Measurements from ENCODE around the gene ISYNA1. TPM values are rescaled to one million over a fixed set of nuclear protein-coding genes. Genes with fewer than 3 reads are reported as not detected.

The ISYNA1 gene
- total and polyA plus RNA-seq, 10 of the 15 experiments (the other 5 are each of a cell fraction or from before 2014, with no cell fraction given) = 1.9 to 37.0 (median 9.1) TPM

DNA sequence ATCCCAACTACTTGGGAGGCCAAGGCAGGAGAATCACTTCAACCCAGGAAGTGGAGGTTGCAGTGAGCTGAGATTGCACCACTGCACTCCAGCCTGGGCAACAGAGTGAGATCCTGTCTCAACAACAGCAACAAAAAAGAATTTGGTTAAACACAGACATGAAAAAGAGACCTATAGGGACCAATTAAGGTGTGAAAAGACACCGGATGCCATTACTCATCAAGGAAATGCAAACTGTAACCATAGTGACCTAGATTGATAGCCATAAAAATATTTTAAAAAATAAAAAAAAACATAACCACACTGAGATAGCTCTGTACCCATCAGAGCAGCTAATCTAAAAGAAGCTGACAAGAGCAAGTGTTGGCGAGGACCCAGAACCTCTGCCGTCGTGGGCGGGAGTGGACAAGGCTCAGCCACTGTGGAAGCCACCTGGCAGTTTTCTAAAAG is 37.1 kb upstream of the ISYNA1 start:
- Histone ChIP-seq H3K27ac (ENCODE audit: control insufficient read depth, insufficient read depth) (no peak overlapping the region), H3K27me3 (replicated peaks in 1 of 2; ENCODE audit: control insufficient read depth in 2 of 2, insufficient read depth in 2 of 2, low read length in 1 of 2) (no peaks in the 10 kb centered on the region), H3K4me2 (ENCODE audit: control insufficient read depth, insufficient read depth) (no peak overlapping the region), H4K20me1 (ENCODE audit: control insufficient read depth, insufficient read depth) (peaks cover 7% of the 10 kb centered on the region), H2AFZ (ENCODE audit: control insufficient read depth, low read depth, low read length) (no peak overlapping the region), H3K4me3 (no peak overlapping the region), H3K79me2 (ENCODE audit: control insufficient read depth, insufficient read depth, low read length) (peaks cover 47% of the 10 kb centered on the region), H3K36me3 (ENCODE audit: control insufficient read depth in 2 of 2, insufficient read depth in 2 of 2, low read length in 1 of 2) (peaks cover 8 to 17% of the 10 kb centered on the region in 2 experiments; a peak in 3 of 4 replicates), H3K4me1 (ENCODE audit: control insufficient read depth, insufficient read depth, low read length) (peaks cover 30% of the 10 kb centered on the region), H3K9me3 (replicated peaks; ENCODE audit: control insufficient read depth, insufficient read depth, low read length) (no peaks in the 10 kb centered on the region), H3K9ac (ENCODE audit: control insufficient read depth, insufficient read depth, low read length) (no peak overlapping the region)
- intact Hi-C loops (cut with micrococcal nuclease; ENCODE audit: unreplicated experiment) (loop anchor here (5.0 kb wide), 1 partner anchor 112 kb away; the partner anchor contains the start of gene REX1BD), in situ Hi-C loops (cut with MboI) (no loop called here)
- CTCF ChIA-PET = interaction anchor here (0.9 to 1.7 kb wide), 3 partner anchors 11 to 114 kb away, joined by 3 to 4 read pairs (median 4); no protein-coding TSS in a partner anchor
- RAD21 ChIA-PET (ENCODE audit: unreplicated experiment) = interaction anchor here (0.6 kb wide), 1 partner anchor 373 kb away, joined by 3 read pairs; no protein-coding TSS in a partner anchor
- TF ChIP-seq SMARCA5 (IDR thresholded peaks at IDR 0.05) (0 out of 2 replicates have a peak, but pooled peaks have one; percentile 29), RCOR1 (conservative IDR thresholded peaks at IDR 0.05; ENCODE audit: low read depth, low read length) (no peak), BMI1 (IDR thresholded peaks at IDR 0.05; ENCODE audit: borderline replicate concordance) (peak; percentile 38; the same call in 1 of the 2 replicates)
- TF ChIP-seq, protein P1, sequence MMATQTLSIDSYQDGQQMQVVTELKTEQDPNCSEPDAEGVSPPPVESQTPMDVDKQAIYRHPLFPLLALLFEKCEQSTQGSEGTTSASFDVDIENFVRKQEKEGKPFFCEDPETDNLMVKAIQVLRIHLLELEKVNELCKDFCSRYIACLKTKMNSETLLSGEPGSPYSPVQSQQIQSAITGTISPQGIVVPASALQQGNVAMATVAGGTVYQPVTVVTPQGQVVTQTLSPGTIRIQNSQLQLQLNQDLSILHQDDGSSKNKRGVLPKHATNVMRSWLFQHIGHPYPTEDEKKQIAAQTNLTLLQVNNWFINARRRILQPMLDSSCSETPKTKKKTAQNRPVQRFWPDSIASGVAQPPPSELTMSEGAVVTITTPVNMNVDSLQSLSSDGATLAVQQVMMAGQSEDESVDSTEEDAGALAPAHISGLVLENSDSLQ (IDR thresholded peaks at IDR 0.05) = peak; percentile 81
- DNase-seq (ENCODE audit: low read depth, low spot score) = no peak
- 67% methylated on average over 5 of the region's 5 CpGs for WGBS (ENCODE audit: insufficient coverage, insufficient replicate concordance, low lambda C conversion rate, missing lambda C conversion rate)
- POLR2A ChIA-PET = no interaction called here
- no peak for FAIRE-seq
- no peak; the same call in 2 of the 3 replicates for ATAC-seq
- SMC1A ChIA-PET (ENCODE audit: uncharacterized antibody, unreplicated experiment) = interaction anchor here (1.6 kb wide), 1 partner anchor 114 kb away, joined by 4 read pairs; no protein-coding TSS in a partner anchor
- BruUV-seq (replicated peaks) = no TSS peak

DNA sequence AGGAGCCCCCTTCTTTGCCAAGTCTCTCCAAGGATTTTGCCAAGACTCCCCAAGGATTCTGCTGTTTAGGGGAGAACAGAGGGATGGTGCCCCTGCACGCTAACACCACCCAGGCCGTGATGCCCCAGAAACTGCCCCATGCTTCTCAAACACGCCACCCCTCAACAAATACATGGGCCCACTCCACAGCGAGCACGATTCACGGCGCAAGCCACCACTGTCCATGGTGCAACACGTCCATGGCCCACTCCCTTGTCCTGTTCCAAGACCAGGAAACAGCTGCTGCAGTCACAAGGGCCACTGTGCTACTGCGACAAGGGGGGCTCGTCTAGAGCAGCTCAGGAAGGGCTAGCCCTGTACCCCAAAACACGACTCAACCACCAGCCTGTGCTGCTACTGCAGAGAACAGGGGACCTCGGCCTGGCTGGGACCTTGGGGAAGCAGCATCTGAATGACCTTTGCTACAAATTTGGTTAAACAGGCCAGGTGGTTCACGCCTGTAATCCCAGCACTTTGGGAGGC is 36.5 kb upstream of the ISYNA1 start:
- ATAC-seq (no peak), FAIRE-seq (no peak), DNase-seq (ENCODE audit: low read depth, low spot score) (no peak)
- no peak overlapping the region for H3K4me2 ChIP-seq (ENCODE audit: control insufficient read depth, insufficient read depth)
- RAD21 ChIA-PET (ENCODE audit: unreplicated experiment) = interaction anchor here (0.6 kb wide), 1 partner anchor 373 kb away, joined by 3 read pairs; no protein-coding TSS in a partner anchor
- H2AFZ ChIP-seq (ENCODE audit: control insufficient read depth, low read depth, low read length) = no peak overlapping the region
- no peaks in the 10 kb centered on the region for H3K27me3 ChIP-seq (replicated peaks in 1 of 2; ENCODE audit: control insufficient read depth in 2 of 2, insufficient read depth in 2 of 2, low read length in 1 of 2)
- 82% methylated on average over 13 of the region's 13 CpGs for WGBS (ENCODE audit: insufficient coverage, insufficient replicate concordance, low lambda C conversion rate, missing lambda C conversion rate)
- CTCF ChIA-PET = interaction anchor here (1.6 to 1.7 kb wide), 2 partner anchors 11 to 115 kb away, joined by 3 to 4 read pairs; no protein-coding TSS in a partner anchor
- SMC1A ChIA-PET (ENCODE audit: uncharacterized antibody, unreplicated experiment) = interaction anchor here (1.6 kb wide), 1 partner anchor 115 kb away, joined by 4 read pairs; no protein-coding TSS in a partner anchor
- peaks cover 8 to 15% of the 10 kb centered on the region in 2 experiments; a peak in 3 of 4 replicates for H3K36me3 ChIP-seq (ENCODE audit: control insufficient read depth in 2 of 2, insufficient read depth in 2 of 2, low read length in 1 of 2)
- in situ Hi-C loops (cut with MboI) = loop anchor here (25.0 kb wide), 1 partner anchor 388 kb away; no protein-coding TSS in a partner anchor
- intact Hi-C loops (cut with micrococcal nuclease; ENCODE audit: unreplicated experiment) = loop anchor here (5.0 kb wide), 1 partner anchor 33 kb away; no protein-coding TSS in a partner anchor
- peaks cover 42% of the 10 kb centered on the region for H3K79me2 ChIP-seq (ENCODE audit: control insufficient read depth, insufficient read depth, low read length)
- H3K27ac ChIP-seq (ENCODE audit: control insufficient read depth, insufficient read depth) = no peak overlapping the region
- no peak for TF ChIP-seq SMAD5 (IDR thresholded peaks at IDR 0.05; ENCODE audit: low read depth)
- peaks cover 24% of the 10 kb centered on the region for H3K4me1 ChIP-seq (ENCODE audit: control insufficient read depth, insufficient read depth, low read length)
- BruUV-seq (replicated peaks) = no TSS peak
- H4K20me1 ChIP-seq (ENCODE audit: control insufficient read depth, insufficient read depth) = peaks cover 8% of the 10 kb centered on the region
- no peak overlapping the region for H3K4me3 ChIP-seq
- POLR2A ChIA-PET = no interaction called here
- no peak overlapping the region for H3K9ac ChIP-seq (ENCODE audit: control insufficient read depth, insufficient read depth, low read length)
- no peaks in the 10 kb centered on the region for H3K9me3 ChIP-seq (replicated peaks; ENCODE audit: control insufficient read depth, insufficient read depth, low read length)
